HG02678 (cell line): ENCODE measurements around the gene ADCY4.
"Not testable (repeated sequence)": the region's sequence is repeated elsewhere in the genome, so short reads cannot be mapped to it uniquely, and the experiment has no call there.

Experiments used
- ATAC-seq: cut with Tn5 transposase; IDR thresholded peaks from one replicate; pipeline ENCODE4 v1.9.1; 2021; ENCODE audit warnings: mild to moderate bottlenecking, moderate library complexity; ENCODE audit not compliant: unreplicated experiment

The ADCY4 gene

DNA sequence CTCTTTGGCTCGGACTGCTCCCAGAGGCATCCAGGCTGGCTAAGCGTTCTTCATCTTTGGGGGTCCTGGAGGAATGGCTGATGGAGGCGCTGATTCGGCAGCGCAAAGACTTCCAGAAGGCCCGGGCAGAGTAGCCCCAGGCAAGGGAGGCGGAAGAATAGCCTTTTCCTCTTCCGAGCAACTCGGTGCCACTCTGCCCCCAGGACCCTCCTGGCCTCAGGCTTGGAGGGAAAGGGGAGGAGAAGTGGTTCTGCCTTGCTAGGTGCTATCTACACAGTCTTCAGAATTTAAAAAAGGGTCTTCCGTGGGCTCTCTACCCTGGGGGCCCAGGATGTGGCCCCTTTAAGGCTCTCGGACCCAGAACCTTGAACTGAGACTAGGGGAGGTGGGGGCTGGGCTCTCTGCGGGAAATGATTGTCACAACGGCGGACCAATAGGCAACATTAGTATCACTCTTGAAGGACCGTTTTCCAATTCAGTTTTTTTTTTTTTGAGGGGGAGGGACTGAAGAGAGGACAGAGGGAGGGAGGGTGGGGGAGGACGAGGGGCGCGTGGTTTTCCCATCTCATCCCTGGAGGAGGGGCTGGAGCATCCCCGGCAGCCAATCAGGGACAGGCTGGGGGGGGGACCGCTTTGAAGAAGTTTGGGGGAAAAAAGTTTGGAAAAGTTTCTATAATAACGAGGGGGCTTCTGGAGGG, 32.8 kb upstream of the ADCY4 start, which contains the start of gene NFATC4:
Gene NFATC4, plus strand, starts transcription at position 671 of the 698 bp plus-strand sequence. CDS start 157 bp downstream, outside the sequence.
- peak; percentile 22 for ATAC-seq

DNA sequence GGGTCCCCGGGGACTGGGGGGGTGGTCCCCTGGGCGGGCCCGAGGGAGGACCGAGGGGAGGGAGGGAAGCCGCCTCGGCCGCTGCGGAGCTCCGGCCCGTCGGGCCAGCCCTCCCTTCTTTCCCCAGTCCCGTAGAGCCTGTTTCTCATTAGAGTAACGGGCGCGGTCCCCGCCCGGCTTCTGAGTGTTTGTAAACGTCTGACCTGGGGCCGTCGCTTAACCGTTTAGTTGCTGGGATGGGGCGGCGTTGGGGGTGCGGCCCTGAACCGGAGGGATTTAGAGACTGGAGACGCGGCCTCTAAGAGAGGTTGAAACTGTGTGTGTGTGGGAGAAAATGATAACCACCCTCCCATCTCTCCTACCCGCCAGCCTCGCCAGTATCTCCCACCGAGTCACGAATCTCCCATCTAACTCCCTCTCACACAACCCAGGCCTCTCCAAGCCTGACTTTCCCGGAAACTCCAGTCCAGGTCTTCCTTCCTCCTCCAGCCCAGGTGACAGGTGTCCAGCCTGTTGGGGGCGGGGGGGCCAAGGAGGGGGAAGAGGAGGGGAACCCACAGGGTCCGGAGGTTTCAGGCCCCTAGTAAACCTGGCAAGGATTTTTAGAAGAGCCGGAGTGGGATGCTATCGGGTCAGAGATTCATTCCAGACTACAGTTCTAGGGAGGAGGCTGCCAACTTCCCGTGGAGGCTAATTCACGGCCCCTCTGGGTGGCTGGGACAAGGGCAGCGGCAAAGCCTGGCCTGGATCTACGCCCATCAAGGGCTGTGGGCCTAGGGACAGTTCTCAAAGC, 32.0 kb upstream of the ADCY4 start:
- ATAC-seq = peak; percentile 66

DNA sequence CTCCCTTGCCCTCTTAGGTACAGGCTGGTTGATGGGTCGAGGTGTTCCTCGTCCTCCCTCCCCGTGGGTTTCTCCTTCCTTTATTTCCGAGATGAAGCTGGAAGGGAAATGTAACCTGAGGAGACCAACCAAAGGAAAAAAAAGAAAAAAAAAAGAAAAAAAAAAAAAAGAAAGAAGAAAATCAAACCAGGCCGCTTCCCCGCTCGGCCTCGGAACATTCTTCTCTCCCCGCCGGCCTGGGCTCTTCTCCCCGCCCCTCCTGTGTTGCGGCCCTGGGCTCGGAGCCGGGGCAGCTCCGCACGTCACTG, 31.5 kb upstream of the ADCY4 start:
- ATAC-seq = no peak

DNA sequence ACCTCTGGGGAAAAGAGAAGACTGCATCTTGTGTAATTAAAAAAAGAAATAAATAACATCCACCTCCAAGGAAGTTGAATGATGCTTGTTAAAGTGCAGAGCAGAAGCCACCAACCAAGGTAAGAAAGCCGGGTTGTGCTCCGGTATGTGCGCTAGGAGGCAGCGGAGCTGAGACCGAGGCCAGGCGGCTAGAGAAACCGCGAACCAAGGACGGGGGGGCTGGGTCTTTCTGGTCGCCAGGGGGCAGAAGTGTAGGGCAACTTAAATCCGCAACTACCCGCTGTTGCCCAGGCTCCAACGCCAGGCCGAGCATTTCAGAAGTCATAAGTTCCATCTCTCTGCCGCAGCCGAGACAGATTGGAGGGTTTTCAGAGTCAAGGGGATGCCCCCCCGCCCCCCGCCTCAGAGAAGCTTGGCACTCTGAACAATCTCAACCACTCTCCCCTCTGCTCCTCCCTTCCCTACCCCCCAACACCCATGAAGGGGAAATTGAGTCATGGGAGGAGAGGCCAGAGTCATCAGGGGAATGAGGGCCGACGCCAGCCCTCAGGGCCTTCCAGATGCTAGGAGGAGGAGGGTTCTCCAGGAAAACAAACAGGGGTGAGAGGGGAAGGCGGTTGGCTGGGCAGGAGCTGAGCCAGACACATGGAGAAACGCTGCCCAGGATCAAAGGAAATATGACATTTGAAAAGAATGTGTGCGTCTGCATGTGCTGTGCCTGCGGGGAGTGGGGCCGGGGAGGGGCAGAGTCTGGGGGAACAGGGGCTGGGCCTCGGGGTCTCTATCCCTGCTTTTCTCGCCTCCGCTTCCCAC, 30.9 kb upstream of the ADCY4 start:
- peak; percentile 36 for ATAC-seq

DNA sequence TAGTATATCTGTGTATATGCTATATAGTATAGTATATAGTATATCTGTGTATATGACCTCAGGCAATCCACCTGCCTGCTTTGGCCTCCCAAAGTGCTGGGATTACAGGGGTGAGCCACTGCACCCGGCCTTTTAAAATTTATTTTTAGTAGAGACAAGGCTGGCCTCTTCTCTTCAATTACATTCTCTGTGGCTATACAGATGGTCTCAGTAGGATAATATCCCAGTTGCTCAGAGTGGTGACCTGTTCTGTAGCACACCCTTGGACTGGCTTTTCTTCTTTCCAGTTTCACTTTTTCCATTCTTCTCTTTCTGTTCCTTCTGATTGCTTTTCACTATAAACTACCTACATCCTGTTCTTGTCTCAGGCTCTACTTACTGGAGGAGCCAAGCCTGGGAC, 30.0 kb upstream of the ADCY4 start:
- ATAC-seq = no peak

DNA sequence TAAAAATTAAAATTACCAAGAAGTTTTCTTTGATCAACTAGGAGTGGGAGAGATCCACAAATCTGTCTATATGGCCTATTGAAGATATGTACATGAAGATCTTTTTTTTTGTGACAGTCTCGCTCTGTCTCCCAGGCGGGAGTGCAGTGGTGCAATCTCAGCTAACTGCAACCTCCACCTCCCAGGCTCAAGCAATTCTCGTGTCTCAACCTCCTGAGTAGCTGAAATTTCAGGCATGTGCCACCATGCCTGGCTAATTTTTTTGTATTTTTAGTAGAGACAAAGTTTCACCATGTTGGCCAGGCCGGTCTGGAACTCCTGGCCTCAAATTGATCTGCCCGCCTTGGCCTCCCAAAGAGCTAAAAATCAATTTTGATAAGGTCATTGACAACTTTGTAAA, 28.5 kb upstream of the ADCY4 start:
- no peak for ATAC-seq

DNA sequence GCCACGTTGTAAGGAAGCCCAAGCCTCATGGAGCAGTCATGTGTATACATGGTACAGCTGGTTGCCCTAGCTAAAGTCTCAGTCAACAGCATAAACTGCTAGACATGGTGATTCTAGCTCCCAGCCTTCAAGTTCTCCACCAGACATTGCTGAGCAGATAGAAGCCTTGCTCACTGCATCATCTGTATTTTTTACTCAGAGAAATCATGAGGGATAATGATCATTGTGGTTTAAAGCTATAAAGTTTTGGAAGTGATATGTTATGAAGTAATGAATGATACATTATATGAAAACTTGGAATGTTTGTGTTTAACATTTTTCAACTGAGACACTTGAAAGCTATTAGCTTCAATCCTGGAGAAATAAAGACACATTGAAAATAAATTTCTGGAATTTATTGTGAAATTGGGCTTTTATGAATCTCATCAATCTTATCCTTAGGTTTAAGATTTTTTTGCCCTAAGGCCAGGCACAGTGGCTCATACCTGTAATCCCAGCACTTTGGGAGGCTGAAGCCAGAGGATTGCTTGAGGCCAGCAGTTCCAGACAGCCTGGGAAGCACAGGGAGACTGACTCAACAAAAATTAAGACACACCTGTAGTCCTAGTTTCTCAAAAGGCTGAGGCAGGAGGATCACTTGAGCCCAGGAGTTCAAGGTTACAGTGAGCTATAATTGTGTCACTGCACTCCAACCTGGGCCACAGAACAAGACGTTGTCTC, 27.5 kb upstream of the ADCY4 start:
- ATAC-seq = no peak

DNA sequence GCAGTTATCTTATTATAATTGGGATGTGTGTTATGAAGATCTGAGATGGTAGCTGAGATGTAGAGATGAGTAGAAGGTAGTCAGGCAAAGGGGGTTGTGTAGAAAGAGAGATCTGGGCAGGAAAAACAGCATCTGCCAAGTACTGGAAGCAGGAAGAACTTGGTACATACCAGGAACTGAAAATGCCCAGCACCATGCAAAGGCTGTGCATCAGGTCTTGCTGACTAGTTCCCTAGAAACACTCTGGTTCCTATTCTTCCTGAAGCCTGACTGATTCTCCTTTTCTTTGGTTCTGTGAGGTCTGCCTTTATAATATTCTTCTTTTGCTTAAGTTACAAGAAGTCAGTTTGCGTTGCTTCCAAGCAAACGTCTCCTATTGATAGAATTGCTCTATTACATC, 26.5 kb upstream of the ADCY4 start:
- ATAC-seq = no peak

DNA sequence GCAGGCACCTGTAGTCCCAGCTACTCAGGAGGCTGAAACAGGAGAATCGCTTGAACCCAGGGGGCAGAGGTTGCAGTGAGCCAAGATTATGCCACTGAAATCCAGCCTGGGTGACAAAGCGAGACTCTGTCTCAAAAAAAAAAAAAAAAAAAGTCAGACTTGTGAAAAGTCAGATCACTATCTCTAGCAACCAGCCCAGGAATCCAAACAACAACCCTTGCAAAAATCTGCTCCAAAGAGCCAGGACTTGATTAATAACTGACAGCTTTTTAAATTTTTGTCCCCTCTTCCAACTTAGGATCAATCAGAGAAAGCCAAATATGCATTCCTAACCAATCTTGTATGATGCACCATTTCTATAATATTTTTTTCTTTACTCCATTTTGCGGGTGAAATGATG, 25.4 kb upstream of the ADCY4 start:
- ATAC-seq = no peak

DNA sequence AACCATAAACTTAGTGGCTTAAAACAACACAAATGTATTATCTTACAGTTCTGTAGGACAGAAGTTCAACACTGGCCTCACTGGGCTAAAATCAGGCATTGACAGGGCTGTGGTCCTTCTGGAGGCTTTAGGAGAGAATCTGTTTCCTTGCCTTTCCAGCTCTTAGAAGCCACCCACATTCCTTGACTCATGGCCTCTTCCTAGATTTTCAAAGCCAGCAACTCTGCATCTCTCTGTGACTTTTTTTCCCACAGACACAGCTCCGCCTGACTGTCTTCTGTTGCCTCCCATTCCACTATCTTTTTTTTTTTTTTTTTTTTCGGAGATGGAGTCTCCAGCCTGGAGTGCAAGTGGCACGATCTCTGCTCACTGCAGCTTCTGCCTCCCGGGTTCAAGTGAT, 21.3 kb upstream of the ADCY4 start:
- no peak for ATAC-seq

DNA sequence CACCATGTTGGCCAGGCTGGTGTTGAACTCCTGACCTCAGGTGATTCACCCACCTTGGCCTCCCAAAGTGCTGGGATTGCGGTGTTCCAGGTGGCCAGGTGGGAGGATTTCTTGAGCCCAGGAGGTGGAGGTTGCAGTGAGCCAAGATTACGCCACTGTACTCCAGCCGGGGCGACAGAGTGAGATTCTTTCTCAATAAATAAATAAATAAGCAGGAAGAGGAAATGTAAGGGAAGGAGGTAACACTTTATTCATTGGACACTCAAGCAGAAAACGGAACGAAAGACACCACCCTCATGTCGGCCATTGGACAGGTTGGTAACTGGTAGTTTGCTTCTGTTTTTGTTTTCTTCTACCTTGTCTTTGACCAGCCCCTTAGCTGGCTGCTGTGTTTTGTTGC, 20.1 kb upstream of the ADCY4 start:
- no peak for ATAC-seq

DNA sequence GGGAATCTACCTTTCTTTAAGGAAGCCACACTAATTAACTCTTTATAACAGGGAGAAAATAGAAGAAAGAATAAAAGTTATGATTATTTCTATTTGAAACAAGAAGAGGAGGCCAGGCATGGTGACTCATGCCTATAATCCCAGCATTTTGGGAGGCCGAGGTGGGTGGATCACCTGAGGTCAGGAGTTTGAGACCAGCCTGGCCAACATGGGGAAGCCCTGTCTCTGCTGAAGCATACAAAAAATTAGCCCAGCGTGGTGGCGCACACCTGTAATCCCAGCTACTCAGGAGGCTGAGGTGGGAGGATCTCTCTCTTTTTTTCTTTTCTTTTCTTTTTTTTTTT, 19.6 kb upstream of the ADCY4 start:
- ATAC-seq = not testable (repeated sequence)

DNA sequence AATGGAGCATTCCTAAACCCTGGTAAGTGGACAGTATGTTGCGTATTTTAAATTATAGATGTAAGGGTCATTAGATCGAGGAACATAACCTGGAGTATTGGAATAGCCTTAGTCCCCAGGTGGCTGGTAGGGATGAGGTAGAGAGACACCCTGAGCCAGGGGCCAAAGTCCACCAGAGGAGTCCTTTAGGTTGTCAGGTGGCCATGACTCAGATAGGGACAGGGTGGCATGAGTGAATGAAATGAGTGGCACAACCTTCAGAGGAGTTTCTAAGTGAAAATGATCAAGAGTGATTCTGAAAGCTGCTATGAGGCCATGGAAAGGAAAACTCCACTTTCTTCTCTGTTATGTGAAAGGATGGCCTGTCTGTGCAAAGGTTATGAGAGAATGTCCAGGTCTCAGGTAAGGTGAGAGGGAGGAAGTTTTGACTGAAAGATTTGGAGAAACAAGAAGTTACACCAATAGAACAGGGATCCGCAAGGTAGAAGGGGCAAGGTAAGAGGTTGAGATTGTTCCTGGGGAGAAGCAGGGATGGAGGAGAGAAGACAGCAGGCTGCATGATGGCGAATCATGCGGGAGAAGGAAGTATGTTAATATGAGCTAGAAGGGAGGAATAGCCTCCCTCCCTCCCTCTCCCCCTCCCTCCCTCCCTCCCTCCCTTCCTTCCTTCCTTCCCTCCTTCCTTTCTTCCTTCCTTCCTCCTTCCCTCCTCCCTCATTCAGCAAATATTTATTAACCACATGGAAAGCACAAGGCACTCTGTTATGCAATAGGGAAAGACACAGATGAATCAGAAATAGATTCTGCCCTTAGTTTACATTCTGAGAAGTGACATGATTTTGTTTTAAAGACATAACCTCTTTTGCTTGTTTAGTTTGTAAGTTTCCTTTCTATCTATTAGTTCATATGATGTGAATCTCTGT, 18.9 kb upstream of the ADCY4 start:
- no peak for ATAC-seq

DNA sequence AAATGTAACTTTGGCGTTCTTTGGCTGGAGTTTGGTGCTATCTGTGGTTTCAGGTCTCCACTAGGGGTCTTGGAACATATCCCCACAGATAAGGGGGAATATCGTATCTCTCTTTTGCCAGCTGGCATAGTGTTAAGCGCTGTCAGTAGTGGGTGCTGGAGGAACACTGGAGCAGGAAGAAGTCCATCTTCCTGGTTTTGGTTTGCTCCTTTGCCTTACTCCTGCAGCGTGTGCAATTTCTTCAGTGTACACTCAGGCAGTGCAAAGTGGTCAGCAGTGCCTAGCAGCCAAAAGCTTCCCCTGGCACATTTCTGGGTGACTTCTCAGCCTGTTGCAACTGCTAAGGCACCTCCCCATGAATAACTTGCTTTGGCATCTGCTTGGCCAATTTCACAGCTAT, 16.6 kb upstream of the ADCY4 start:
- no peak for ATAC-seq

DNA sequence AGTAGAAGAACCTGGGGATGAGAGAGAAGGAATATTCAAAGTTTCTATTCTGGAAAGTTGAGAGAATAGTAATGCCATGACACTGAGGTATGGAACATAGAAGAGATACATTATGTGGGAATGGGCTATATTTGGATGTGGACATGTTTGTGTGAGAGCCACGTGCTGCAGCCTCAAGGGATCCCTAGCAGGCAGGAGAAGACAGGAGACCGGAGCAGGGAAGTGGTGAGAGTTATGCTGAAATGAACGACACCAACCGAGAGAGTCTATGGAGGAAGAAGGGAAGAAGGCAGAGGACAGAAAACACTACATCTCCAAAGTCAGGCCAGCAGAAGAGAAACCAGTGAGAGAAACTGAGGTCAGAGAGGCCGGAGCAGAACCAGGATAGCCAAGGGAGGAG, 14.9 kb upstream of the ADCY4 start:
- ATAC-seq = no peak

DNA sequence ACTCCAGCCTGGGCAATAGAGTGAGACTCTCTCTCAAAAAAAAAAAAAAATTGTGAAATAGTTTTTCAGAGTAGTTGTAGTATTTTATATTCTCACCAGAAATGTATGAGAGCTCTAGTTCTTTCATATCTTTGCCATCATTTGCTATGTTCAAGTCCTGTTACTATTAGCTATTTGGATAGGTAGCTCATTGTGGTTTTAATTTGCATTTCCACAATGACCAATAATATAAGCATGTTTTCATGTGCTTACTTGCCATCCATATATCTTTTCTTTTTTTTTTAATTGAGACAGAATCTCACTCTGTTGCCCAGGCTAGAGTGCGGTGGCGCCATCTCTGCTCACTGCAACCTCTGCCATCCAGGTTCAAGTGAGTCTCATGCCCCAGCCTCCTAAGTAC, 13.3 kb upstream of the ADCY4 start:
- no peak for ATAC-seq

DNA sequence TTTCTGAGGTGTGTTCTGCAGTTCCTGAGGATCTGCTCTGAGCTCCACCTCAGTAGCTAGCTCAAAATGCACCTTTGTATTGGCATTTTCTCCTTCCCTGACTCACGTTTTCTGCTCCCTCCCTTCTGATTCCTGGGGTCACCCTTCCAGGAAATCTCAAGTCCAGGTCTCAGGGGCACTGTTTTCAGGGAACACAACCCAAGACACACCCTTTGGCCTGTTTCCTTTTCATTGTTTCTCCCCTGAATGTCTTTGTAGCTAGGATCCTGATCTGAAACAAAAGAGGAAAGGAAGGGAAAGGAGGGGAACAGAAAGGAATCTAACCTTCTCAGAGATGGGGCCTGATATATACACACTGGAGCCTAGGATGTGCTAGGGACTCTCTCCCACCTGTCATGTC, 12.3 kb upstream of the ADCY4 start:
- no peak for ATAC-seq

DNA sequence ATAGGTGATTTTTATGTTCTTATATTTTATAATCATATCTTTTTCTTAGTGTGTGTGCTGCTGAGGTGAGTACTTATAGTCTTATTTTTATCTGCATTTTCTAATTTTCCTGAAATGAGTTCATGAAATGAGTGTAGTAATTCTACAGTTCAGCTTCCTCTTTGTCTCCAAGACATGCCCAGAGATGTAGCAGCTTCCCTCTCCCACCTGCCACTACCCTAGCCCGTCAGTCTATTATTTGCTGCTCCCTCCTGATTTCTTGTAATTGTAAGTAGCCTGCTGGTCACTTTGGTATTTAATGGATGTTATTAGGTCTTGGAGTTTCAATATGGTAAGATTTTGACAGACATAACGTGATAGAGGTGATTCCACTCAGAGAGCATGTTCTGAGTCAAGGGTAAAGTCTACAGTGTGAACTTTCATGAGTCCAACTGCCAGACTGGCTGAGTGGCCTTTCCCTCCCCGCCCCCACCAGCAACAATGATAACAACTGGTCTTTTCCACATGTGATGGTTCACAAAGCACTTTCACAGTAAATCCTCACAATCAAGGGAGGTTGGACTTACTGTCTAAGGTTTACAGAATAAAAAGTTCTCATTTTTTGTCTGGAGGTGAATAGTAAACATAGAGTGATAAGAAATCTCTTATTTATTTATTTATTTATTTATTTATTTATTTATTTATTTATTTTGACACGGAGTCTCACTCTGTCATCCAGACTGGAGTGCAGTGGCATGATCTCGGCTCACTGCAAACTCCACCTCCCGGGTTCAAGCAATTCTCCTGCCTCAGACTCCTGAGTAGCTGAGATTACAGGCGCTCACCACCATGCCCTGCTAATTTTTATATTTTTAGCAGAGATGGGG, 9.2 kb upstream of the ADCY4 start:
- ATAC-seq = no peak

DNA sequence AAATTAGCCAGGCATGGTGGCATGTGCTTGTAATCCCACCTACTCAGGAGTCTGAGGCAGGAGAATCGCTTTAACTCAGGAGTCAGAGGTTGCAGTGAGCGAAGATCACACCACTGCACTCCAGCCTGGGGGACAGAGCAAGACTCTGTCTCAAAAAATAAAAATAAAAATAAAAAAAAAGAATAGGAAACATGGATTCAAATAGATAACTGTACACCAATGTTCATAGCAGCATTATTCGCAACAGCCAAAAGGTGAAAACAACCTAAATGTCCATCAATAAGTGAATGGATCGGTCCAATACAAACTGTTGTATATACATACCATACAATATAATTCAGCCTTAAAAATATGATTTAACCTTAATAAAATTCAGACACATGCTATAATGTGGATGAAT, 8.0 kb upstream of the ADCY4 start:
- ATAC-seq = no peak
